Progenitor cell of endocrine pancreas (in vitro differentiated cells): Measurements from ENCODE around the gene C1orf174. TPM values are rescaled to one million over a fixed set of nuclear protein-coding genes. Genes with fewer than 3 reads are reported as not detected.
A peak's percentile ranks its signal among the peaks of the same experiment; 100 is the strongest.

ENCODE experiments used
- DNase-seq: peaks from one replicate; pipeline ENCODE4 v3.0.0; 2021; ENCODE audit warnings: low spot score; ENCODE audit not compliant: unreplicated experiment
- H3K27ac Mint-ChIP-seq: 2 replicates; pipeline ENCODE4 v1.8.0; 2021; ENCODE audit warnings: mild to moderate bottlenecking, moderate library complexity, mixed read lengths
- H3K27me3 Mint-ChIP-seq: 2 replicates; pipeline ENCODE4 v1.8.0; 2021; ENCODE audit warnings: mixed read lengths
- H3K36me3 Mint-ChIP-seq: 2 replicates; pipeline ENCODE4 v1.8.0; 2022; ENCODE audit warnings: mixed read lengths; ENCODE audit not compliant: insufficient read depth
- H3K4me1 Mint-ChIP-seq: 2 replicates; pipeline ENCODE4 v1.8.0; 2021; ENCODE audit warnings: low read depth, mixed read lengths
- H3K4me3 Mint-ChIP-seq: 2 replicates; pipeline ENCODE4 v1.8.0; 2021; ENCODE audit warnings: low read depth, mild to moderate bottlenecking, moderate library complexity, mixed read lengths
- H3K9me3 Mint-ChIP-seq: 2 replicates; pipeline ENCODE4 v1.8.0; 2021; ENCODE audit warnings: low read depth, mixed read lengths
- CTCF ChIP-seq: fragments of 200-600 bp; sonication (generic); IDR thresholded peaks from one replicate; pipeline ENCODE4 v1.5.0; 2021; ENCODE audit warnings: antibody characterized with exemption, mild to moderate bottlenecking; ENCODE audit not compliant: unreplicated experiment
- total RNA-seq: library from RNA; stranded (reverse); gene quantifications from 2 replicates; pipeline ENCODE4 v1.2.1, GENCODE V29; 2021

C1orf174 gene
- total RNA-seq, 1 donor from 2014 or later, result 26.9 TPM

- Mint-ChIP-seq H3K27me3 (peaks cover 18% of the 10 kb centered on the region), H3K4me3 (no peak overlapping the region), H3K9me3 (no peaks in the 10 kb centered on the region), H3K27ac (no peak overlapping the region), H3K4me1 (peaks cover 1% of the 10 kb centered on the region), H3K36me3 (no peaks in the 10 kb centered on the region)
- DNase-seq, result no peak
- peak; percentile 20 for TF ChIP-seq CTCF
These were observed 7.0 kb upstream of the C1orf174 start for GRCh38 chr1:3907031-3907534.

GRCh38 chr1:3906672-3907020 is 6.6 kb upstream of the C1orf174 start:
- Mint-ChIP-seq H3K4me1 (peaks cover 1% of the 10 kb centered on the region), H3K36me3 (no peaks in the 10 kb centered on the region), H3K27me3 (peaks cover 13% of the 10 kb centered on the region), H3K4me3 (no peak overlapping the region), H3K27ac (no peak overlapping the region), H3K9me3 (no peaks in the 10 kb centered on the region)
- no peak for TF ChIP-seq CTCF
- no peak for DNase-seq

GRCh38 chr1:3905953-3906671 is 6.0 kb upstream of the C1orf174 start:
- no peaks in the 10 kb centered on the region for H3K36me3 Mint-ChIP-seq
- no peak overlapping the region for H3K27ac Mint-ChIP-seq
- peaks cover 1% of the 10 kb centered on the region for H3K4me1 Mint-ChIP-seq
- peaks cover 9% of the 10 kb centered on the region for H3K27me3 Mint-ChIP-seq
- H3K4me3 Mint-ChIP-seq, result no peak overlapping the region
- DNase-seq, result no peak
- H3K9me3 Mint-ChIP-seq, result no peaks in the 10 kb centered on the region
- TF ChIP-seq CTCF, result no peak

- no peak for TF ChIP-seq CTCF
- H3K9me3 Mint-ChIP-seq, result no peaks in the 10 kb centered on the region
- H3K4me3 Mint-ChIP-seq, result no peak overlapping the region
- no peaks in the 10 kb centered on the region for H3K36me3 Mint-ChIP-seq
- no peaks in the 10 kb centered on the region for H3K4me1 Mint-ChIP-seq
- peaks cover 6% of the 10 kb centered on the region for H3K27me3 Mint-ChIP-seq
- no peak for DNase-seq
- no peak overlapping the region for H3K27ac Mint-ChIP-seq
These were observed 5.3 kb upstream of the C1orf174 start for GRCh38 chr1:3905266-3905952.

GRCh38 chr1:3904843-3905185 is 4.7 kb upstream of the C1orf174 start:
- H3K9me3 Mint-ChIP-seq, result no peaks in the 10 kb centered on the region
- no peak for TF ChIP-seq CTCF
- H3K36me3 Mint-ChIP-seq, result no peaks in the 10 kb centered on the region
- peaks cover 6% of the 10 kb centered on the region for H3K27me3 Mint-ChIP-seq
- DNase-seq, result no peak
- no peaks in the 10 kb centered on the region for H3K4me1 Mint-ChIP-seq
- no peak overlapping the region for H3K27ac Mint-ChIP-seq
- H3K4me3 Mint-ChIP-seq, result no peak overlapping the region
